Fibroblast of the aortic adventitia (primary cell): ENCODE data around the gene POLR1G. TPM values are rescaled to one million over a fixed set of nuclear protein-coding genes. Genes with fewer than 3 reads are reported as not detected.
A peak's percentile ranks its signal among the peaks of the same experiment; 100 is the strongest.

ENCODE experiments used
- DNase-seq: peaks from one replicate; pipeline ENCODE4 v3.0.0-alpha.2; 2010; ENCODE audit warnings: low read depth
- H3K4me3 ChIP-seq: 2 replicates; pipeline ENCODE4 v1.5.1; 2011; ENCODE audit warnings: low read depth, mild to moderate bottlenecking, control low read depth, low read length, moderate library complexity
- CTCF ChIP-seq: IDR thresholded peaks from 2 replicates; pipeline ENCODE4 v1.5.1; 2011; ENCODE audit warnings: mild to moderate bottlenecking, low read length, control low read depth, inconsistent platforms; ENCODE audit not compliant: insufficient read depth
- total RNA-seq: library from RNA; depleted of rRNA; stranded (reverse); fragments of >200 nt; gene quantifications from 2 replicates; pipeline ENCODE4 v1.2.3, GENCODE V29; 2012; ENCODE audit warnings: low replicate concordance

Gene POLR1G
- total RNA-seq, 1 donor = 5.7 TPM

- no peak for TF ChIP-seq CTCF
- no peak for DNase-seq
- H3K4me3 ChIP-seq = no peak overlapping the region
Measured at GRCh38 chr19:45380107-45380506, 26.3 kb upstream of the POLR1G start.

- H3K4me3 ChIP-seq = no peak overlapping the region
- no peak for DNase-seq
- no peak for TF ChIP-seq CTCF
Measured at GRCh38 chr19:45382426-45382825, 24.0 kb upstream of the POLR1G start.

- TF ChIP-seq CTCF = no peak
- H3K4me3 ChIP-seq = peak overlapping the region; percentile 5
- DNase-seq = no peak
Measured at GRCh38 chr19:45385392-45386221, 20.8 kb upstream of the POLR1G start.

- DNase-seq = no peak
- H3K4me3 ChIP-seq = no peak overlapping the region
- TF ChIP-seq CTCF = no peak
Measured at GRCh38 chr19:45391346-45391745, 15.1 kb upstream of the POLR1G start.

- DNase-seq = no peak
- TF ChIP-seq CTCF = no peak
- no peak overlapping the region for H3K4me3 ChIP-seq
Measured at GRCh38 chr19:45391871-45392665, 14.4 kb upstream of the POLR1G start.

GRCh38 chr19:45395821-45396617 is 10.4 kb upstream of the POLR1G start:
- no peak overlapping the region for H3K4me3 ChIP-seq
- no peak for TF ChIP-seq CTCF
- no peak for DNase-seq
